Measurements from ENCODE around the gene THSD7B.
A peak's percentile ranks its signal among the peaks of the same experiment; 100 is the strongest.

The THSD7B gene

DNA sequence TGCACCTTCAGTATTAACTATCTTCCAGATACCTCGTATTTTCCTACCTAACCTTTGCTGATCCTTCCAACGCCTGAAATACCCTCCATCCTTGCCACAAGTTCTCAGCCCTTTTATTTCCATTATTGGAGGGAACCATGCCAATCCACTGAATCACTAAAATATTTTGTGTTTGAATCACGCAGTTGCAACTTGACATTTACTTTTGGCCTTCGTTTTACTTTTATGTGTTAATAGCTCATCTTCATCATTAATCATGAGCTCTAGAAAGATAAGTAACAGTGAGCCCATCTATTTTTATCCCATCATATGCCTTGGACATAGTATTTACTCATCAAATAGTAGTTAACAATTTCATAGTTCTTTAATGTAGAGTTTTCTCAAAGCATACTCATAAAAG lies 463.2 kb downstream of the THSD7B start:
- Histone ChIP-seq H3K4me3 (ENCODE audit: insufficient read depth in 1 of 2, low read depth in 1 of 2, low read length in 2 of 2) (no peak overlapping the region), H3K4me1 (ENCODE audit: control insufficient read depth, insufficient read depth, low read depth, low read length) (peaks cover 6% of the 10 kb centered on the region), H3K9ac (ENCODE audit: low read length) (no peak overlapping the region), H2BK5ac (ENCODE audit: low read depth, low read length, poor library complexity, severe bottlenecking) (no peak overlapping the region), H4K8ac (ENCODE audit: low read length) (no peak overlapping the region), H2BK15ac (ENCODE audit: low read depth, poor library complexity, severe bottlenecking) (no peak overlapping the region), H3K36me3 (ENCODE audit: control insufficient read depth in 1 of 2, insufficient read depth in 2 of 2, low read depth in 1 of 2, low read length in 2 of 2) (no peaks in the 10 kb centered on the region), H3K9me3 (ENCODE audit: control insufficient read depth, low read length) (no peaks in the 10 kb centered on the region), H3K18ac (ENCODE audit: low read depth in 1 of 2, low read length in 2 of 2) (no peak overlapping the region), H2BK12ac (ENCODE audit: low read length in 2 of 2) (no peak overlapping the region), H3K14ac (ENCODE audit: low read length in 2 of 2) (no peak overlapping the region), H2AFZ (ENCODE audit: low read depth, low read length) (no peak overlapping the region), H3K23ac (ENCODE audit: low read length in 2 of 2) (no peak overlapping the region), H3K27ac (ENCODE audit: low read length, poor library complexity, severe bottlenecking) (peak overlapping the region; percentile 52), H4K91ac (ENCODE audit: low read length) (no peak overlapping the region), H3K79me1 (replicated peaks; ENCODE audit: low read length, poor library complexity, severe bottlenecking) (no peaks in the 10 kb centered on the region), H2BK120ac (ENCODE audit: low read depth, low read length) (no peak overlapping the region), H3K4ac (ENCODE audit: low read depth in 1 of 2, low read length in 2 of 2) (no peak overlapping the region), H3K4me2 (ENCODE audit: low read length, poor library complexity, severe bottlenecking) (no peak overlapping the region), H2AK5ac (ENCODE audit: low read length, severe bottlenecking) (no peak overlapping the region), H3K27me3 (ENCODE audit: control insufficient read depth in 1 of 2, insufficient read depth in 1 of 2, low read length in 2 of 2) (no peaks in the 10 kb centered on the region)
- DNase-seq: no peak
- WGBS: 27% methylated on average over 4 of the region's 4 CpGs

- Histone ChIP-seq H4K91ac (ENCODE audit: low read length) (no peak overlapping the region), H2BK120ac (ENCODE audit: low read depth, low read length) (no peak overlapping the region), H3K27ac (ENCODE audit: low read length, poor library complexity, severe bottlenecking) (no peak overlapping the region), H2AK5ac (ENCODE audit: low read length, severe bottlenecking) (no peak overlapping the region), H3K4me2 (ENCODE audit: low read length, poor library complexity, severe bottlenecking) (no peak overlapping the region), H3K27me3 (ENCODE audit: control insufficient read depth in 1 of 2, insufficient read depth in 1 of 2, low read length in 2 of 2) (no peaks in the 10 kb centered on the region), H3K23ac (ENCODE audit: low read length in 2 of 2) (no peak overlapping the region), H3K36me3 (ENCODE audit: control insufficient read depth in 1 of 2, insufficient read depth in 2 of 2, low read depth in 1 of 2, low read length in 2 of 2) (no peaks in the 10 kb centered on the region), H3K79me1 (replicated peaks; ENCODE audit: low read length, poor library complexity, severe bottlenecking) (no peaks in the 10 kb centered on the region), H4K8ac (ENCODE audit: low read length) (no peak overlapping the region), H3K4ac (ENCODE audit: low read depth in 1 of 2, low read length in 2 of 2) (no peak overlapping the region), H2BK5ac (ENCODE audit: low read depth, low read length, poor library complexity, severe bottlenecking) (peak overlapping the region; percentile 5), H3K14ac (ENCODE audit: low read length in 2 of 2) (no peak overlapping the region), H3K4me1 (ENCODE audit: control insufficient read depth, insufficient read depth, low read depth, low read length) (peaks cover 6% of the 10 kb centered on the region), H3K4me3 (ENCODE audit: insufficient read depth in 1 of 2, low read depth in 1 of 2, low read length in 2 of 2) (no peak overlapping the region), H3K9ac (ENCODE audit: low read length) (no peak overlapping the region), H2AFZ (ENCODE audit: low read depth, low read length) (no peak overlapping the region), H2BK15ac (ENCODE audit: low read depth, poor library complexity, severe bottlenecking) (no peak overlapping the region), H2BK12ac (ENCODE audit: low read length in 2 of 2) (no peak overlapping the region), H3K9me3 (ENCODE audit: control insufficient read depth, low read length) (no peaks in the 10 kb centered on the region), H3K18ac (ENCODE audit: low read depth in 1 of 2, low read length in 2 of 2) (no peak overlapping the region)
- 76% methylated on average over 3 of the region's 5 CpGs for WGBS
- no peak for DNase-seq
Measured at GRCh38 chr2:137229834-137230233, 464.5 kb downstream of the THSD7B start.

DNA sequence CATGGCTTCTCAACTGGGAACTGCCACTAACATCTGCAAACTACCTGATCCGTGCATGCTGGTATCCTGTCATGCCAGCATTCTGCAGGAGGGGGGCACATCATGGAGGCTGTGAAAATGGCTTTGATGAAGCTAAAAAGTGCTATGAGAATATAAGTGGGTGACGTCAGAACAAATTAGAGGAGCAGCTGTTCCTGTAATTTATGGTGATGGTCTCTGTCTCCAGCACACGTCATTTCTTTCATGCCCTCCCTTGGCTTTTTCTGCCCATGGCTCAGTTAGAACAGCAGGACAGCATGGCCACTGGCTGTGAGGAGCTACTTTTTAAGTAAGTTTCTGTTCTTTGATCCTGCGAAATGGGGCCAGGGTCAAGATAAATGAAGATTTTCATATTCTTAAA lies 466.3 kb downstream of the THSD7B start:
- no peak overlapping the region for H3K18ac ChIP-seq (ENCODE audit: low read depth in 1 of 2, low read length in 2 of 2)
- H3K27me3 ChIP-seq (ENCODE audit: control insufficient read depth in 1 of 2, insufficient read depth in 1 of 2, low read length in 2 of 2): no peaks in the 10 kb centered on the region
- no peak overlapping the region for H4K8ac ChIP-seq (ENCODE audit: low read length)
- peaks cover 7% of the 10 kb centered on the region for H3K4me1 ChIP-seq (ENCODE audit: control insufficient read depth, insufficient read depth, low read depth, low read length)
- no peak overlapping the region for H2BK120ac ChIP-seq (ENCODE audit: low read depth, low read length)
- WGBS: 70% methylated on average over 4 of the region's 4 CpGs
- no peak overlapping the region for H3K9ac ChIP-seq (ENCODE audit: low read length)
- no peak overlapping the region for H3K4me3 ChIP-seq (ENCODE audit: insufficient read depth in 1 of 2, low read depth in 1 of 2, low read length in 2 of 2)
- no peak overlapping the region for H2AFZ ChIP-seq (ENCODE audit: low read depth, low read length)
- no peak overlapping the region for H2BK12ac ChIP-seq (ENCODE audit: low read length in 2 of 2)
- H3K79me1 ChIP-seq (replicated peaks; ENCODE audit: low read length, poor library complexity, severe bottlenecking): no peaks in the 10 kb centered on the region
- no peaks in the 10 kb centered on the region for H3K36me3 ChIP-seq (ENCODE audit: control insufficient read depth in 1 of 2, insufficient read depth in 2 of 2, low read depth in 1 of 2, low read length in 2 of 2)
- H3K27ac ChIP-seq (ENCODE audit: low read length, poor library complexity, severe bottlenecking): no peak overlapping the region
- H3K14ac ChIP-seq (ENCODE audit: low read length in 2 of 2): no peak overlapping the region
- H3K23ac ChIP-seq (ENCODE audit: low read length in 2 of 2): no peak overlapping the region
- H2BK15ac ChIP-seq (ENCODE audit: low read depth, poor library complexity, severe bottlenecking): no peak overlapping the region
- no peak overlapping the region for H3K4ac ChIP-seq (ENCODE audit: low read depth in 1 of 2, low read length in 2 of 2)
- H3K9me3 ChIP-seq (ENCODE audit: control insufficient read depth, low read length): no peaks in the 10 kb centered on the region
- H4K91ac ChIP-seq (ENCODE audit: low read length): no peak overlapping the region
- H2AK5ac ChIP-seq (ENCODE audit: low read length, severe bottlenecking): peak overlapping the region; percentile 12
- no peak overlapping the region for H2BK5ac ChIP-seq (ENCODE audit: low read depth, low read length, poor library complexity, severe bottlenecking)
- no peak for DNase-seq
- no peak overlapping the region for H3K4me2 ChIP-seq (ENCODE audit: low read length, poor library complexity, severe bottlenecking)

DNA sequence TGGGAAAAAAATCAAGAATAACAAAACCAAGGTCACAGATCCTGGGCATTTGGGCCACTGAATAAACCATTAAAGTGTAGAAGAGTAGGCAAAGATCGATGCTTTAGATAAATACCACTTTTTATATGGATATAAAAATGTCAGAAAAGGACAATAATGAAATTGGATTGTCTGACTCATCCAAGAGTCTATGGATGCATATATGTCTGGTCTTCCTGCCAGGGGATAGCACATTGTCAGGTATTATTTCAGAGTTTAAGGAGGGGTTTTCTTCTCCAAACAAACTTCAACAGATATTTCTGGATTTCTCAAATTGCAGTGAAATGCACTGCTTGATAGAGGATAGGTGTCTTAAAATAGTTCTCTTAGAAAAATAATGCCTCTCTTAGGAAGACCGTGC lies 466.7 kb downstream of the THSD7B start:
- Histone ChIP-seq H2AFZ (ENCODE audit: low read depth, low read length) (no peak overlapping the region), H3K4ac (ENCODE audit: low read depth in 1 of 2, low read length in 2 of 2) (no peak overlapping the region), H3K79me1 (replicated peaks; ENCODE audit: low read length, poor library complexity, severe bottlenecking) (no peaks in the 10 kb centered on the region), H3K23ac (ENCODE audit: low read length in 2 of 2) (no peak overlapping the region), H2BK5ac (ENCODE audit: low read depth, low read length, poor library complexity, severe bottlenecking) (no peak overlapping the region), H4K8ac (ENCODE audit: low read length) (no peak overlapping the region), H3K4me3 (ENCODE audit: insufficient read depth in 1 of 2, low read depth in 1 of 2, low read length in 2 of 2) (no peak overlapping the region), H2BK12ac (ENCODE audit: low read length in 2 of 2) (no peak overlapping the region), H2AK5ac (ENCODE audit: low read length, severe bottlenecking) (no peak overlapping the region), H3K18ac (ENCODE audit: low read depth in 1 of 2, low read length in 2 of 2) (no peak overlapping the region), H3K14ac (ENCODE audit: low read length in 2 of 2) (no peak overlapping the region), H3K9ac (ENCODE audit: low read length) (no peak overlapping the region), H3K4me2 (ENCODE audit: low read length, poor library complexity, severe bottlenecking) (no peak overlapping the region), H2BK120ac (ENCODE audit: low read depth, low read length) (no peak overlapping the region), H4K91ac (ENCODE audit: low read length) (no peak overlapping the region), H3K27ac (ENCODE audit: low read length, poor library complexity, severe bottlenecking) (no peak overlapping the region), H3K4me1 (ENCODE audit: control insufficient read depth, insufficient read depth, low read depth, low read length) (peaks cover 8% of the 10 kb centered on the region), H3K9me3 (ENCODE audit: control insufficient read depth, low read length) (no peaks in the 10 kb centered on the region), H3K27me3 (ENCODE audit: control insufficient read depth in 1 of 2, insufficient read depth in 1 of 2, low read length in 2 of 2) (no peaks in the 10 kb centered on the region), H3K36me3 (ENCODE audit: control insufficient read depth in 1 of 2, insufficient read depth in 2 of 2, low read depth in 1 of 2, low read length in 2 of 2) (no peaks in the 10 kb centered on the region), H2BK15ac (ENCODE audit: low read depth, poor library complexity, severe bottlenecking) (no peak overlapping the region)
- WGBS: 57% methylated on average over 1 of the region's 2 CpGs
- DNase-seq: no peak

Measured in mesenchymal stem cell (in vitro differentiated cells and primary cell).